MV-4-11 (cell line): ENCODE results near the gene WNT4.
A peak's percentile ranks its signal among the peaks of the same experiment; 100 is the strongest.

Source experiments
- DNase-seq: peaks from one replicate; lab custom pipeline; 2025; lab: John Stamatoyannopoulos, UW

The WNT4 gene

GRCh38 chr1:22108339-22109105 lies 34.4 kb downstream of the WNT4 start:
- DNase-seq: no peak

GRCh38 chr1:22107126-22107525 lies 35.8 kb downstream of the WNT4 start:
- no peak for DNase-seq

GRCh38 chr1:22105611-22106207 lies 37.2 kb downstream of the WNT4 start:
- peak; percentile 22 for DNase-seq

- DNase-seq: no peak
These were observed 37.9 kb downstream of the WNT4 start for GRCh38 chr1:22104865-22105437.

GRCh38 chr1:22104094-22104493 lies 38.8 kb downstream of the WNT4 start:
- DNase-seq: no peak

GRCh38 chr1:22102746-22103145 lies 40.2 kb downstream of the WNT4 start:
- DNase-seq: no peak

GRCh38 chr1:22101995-22102394 lies 40.9 kb downstream of the WNT4 start:
- DNase-seq: no peak

GRCh38 chr1:22101199-22101598 lies 41.7 kb downstream of the WNT4 start:
- DNase-seq: peak; percentile 45

GRCh38 chr1:22100168-22100567 lies 42.7 kb downstream of the WNT4 start:
- no peak for DNase-seq

GRCh38 chr1:22098752-22099151 lies 44.1 kb downstream of the WNT4 start:
- no peak for DNase-seq

- DNase-seq: no peak
These were observed 46.4 kb downstream of the WNT4 start for GRCh38 chr1:22096463-22096862.

GRCh38 chr1:22096036-22096435 lies 46.9 kb downstream of the WNT4 start:
- DNase-seq: no peak

GRCh38 chr1:22093513-22093912 lies 49.4 kb downstream of the WNT4 start:
- no peak for DNase-seq

- peak; percentile 22 for DNase-seq
These were observed 50.7 kb downstream of the WNT4 start for GRCh38 chr1:22092026-22092768.

- DNase-seq: no peak
These were observed 52.0 kb downstream of the WNT4 start for GRCh38 chr1:22090867-22091266.

- DNase-seq: peak; percentile 13
These were observed 53.1 kb downstream of the WNT4 start for GRCh38 chr1:22089787-22090186.

- DNase-seq: no peak
These were observed 53.7 kb downstream of the WNT4 start for GRCh38 chr1:22089134-22089571.

- peak; percentile 33 for DNase-seq
These were observed 54.6 kb downstream of the WNT4 start for GRCh38 chr1:22088331-22088730.

GRCh38 chr1:22080191-22080590 lies 62.7 kb downstream of the WNT4 start:
- peak; percentile 75 for DNase-seq

- DNase-seq: no peak
These were observed 64.8 kb downstream of the WNT4 start for GRCh38 chr1:22078133-22078532.

- DNase-seq: no peak
These were observed 65.2 kb downstream of the WNT4 start for GRCh38 chr1:22077728-22078127.

GRCh38 chr1:22076346-22076745 lies 66.6 kb downstream of the WNT4 start:
- no peak for DNase-seq

GRCh38 chr1:22075718-22076117 lies 67.2 kb downstream of the WNT4 start:
- peak; percentile 91 for DNase-seq
